Activated T-cell treated with anti-CD3 and anti-CD28 coated beads for 4 hours (primary cell): ENCODE results near the gene PRR20C.
"Not testable (repeated sequence)": the region's sequence is repeated elsewhere in the genome, so short reads cannot be mapped to it uniquely, and the experiment has no call there.

Source experiments
- DNase-seq: peaks from one replicate; pipeline ENCODE4 v3.0.0-alpha.2; 2020

PRR20C gene

DNA sequence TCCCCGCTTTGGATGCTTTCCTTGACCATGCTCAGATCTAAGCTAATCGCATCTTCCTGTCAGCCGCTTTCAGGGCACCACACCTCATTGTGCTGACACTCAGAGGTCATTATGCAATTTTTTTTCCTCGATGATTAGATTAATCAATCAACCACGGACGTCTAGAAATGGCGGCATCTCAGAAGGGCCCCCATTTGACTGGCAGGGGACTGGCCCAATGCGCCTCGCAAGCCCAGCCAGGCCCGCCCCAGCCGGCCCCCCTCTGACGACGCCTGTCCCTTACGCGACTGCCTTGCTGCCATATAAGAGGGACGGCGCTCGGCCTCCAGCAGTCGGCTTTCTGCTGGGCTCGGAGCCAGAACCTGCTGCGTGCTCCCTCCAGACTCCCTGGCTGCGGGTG lies at the start of gene PRR20C:
PRR20C (plus strand) TSS at position 301 of the 400 bp plus-strand sequence. CDS start 387 bp downstream, outside the sequence.
- DNase-seq, result not testable (repeated sequence)

DNA sequence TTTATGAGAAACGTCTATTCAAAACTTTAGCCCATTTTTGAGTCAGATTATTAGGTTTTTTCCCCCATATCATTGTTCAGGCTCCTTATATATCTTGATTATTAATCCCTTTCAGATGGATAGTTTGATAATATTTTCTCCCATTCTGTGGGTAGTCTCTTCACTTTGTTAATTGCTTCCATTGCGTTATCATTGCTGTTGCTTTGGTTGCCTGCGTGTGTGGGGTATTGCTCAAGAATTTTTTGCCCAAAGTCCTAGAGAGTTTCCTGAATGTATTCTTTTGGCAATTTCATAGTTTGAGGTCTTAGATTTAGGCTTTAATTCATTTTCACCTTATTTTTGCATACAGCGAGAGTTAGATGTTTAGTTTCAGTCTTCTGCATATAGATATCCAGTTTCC lies 38.9 kb upstream of the PRR20C start:
- no peak for DNase-seq

DNA sequence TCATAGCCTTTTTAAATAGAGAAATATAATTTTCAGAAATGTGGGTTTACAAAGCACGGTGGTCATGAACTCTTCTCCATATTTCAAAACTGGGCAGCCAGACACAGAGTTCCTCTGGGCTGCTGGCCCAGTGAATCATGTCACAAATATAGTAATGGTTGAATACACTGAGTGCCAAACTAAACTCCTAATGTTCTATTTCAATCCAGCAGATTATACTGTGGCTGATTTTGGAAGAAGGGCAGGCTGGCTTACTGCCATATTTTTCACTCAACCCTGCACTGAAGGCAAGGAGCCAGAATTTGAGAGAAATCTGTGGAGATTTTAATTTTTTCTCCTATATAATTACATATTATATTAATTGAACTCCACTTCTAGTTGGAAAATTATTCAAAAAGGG lies 30.2 kb upstream of the PRR20C start:
- no peak for DNase-seq

DNA sequence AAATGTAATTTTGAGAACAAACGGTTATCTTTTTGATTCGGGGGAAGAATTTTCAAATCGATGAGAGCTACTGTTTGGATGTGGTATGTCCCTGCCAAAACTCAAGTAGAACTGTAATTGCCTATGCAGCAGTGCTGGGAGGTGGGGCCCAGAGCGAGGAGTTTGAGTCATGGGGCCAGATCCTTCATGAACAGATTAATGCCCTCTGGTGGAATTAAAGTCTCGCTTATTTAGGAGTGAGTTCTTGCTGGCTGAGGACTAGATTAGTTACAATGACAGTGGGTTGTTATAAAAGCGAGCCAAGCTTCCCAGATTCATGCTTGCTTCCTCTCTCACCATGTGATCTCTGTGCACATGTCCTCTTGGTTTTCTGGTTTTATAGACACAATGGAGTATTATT lies 25.0 kb upstream of the PRR20C start:
- DNase-seq, result no peak

DNA sequence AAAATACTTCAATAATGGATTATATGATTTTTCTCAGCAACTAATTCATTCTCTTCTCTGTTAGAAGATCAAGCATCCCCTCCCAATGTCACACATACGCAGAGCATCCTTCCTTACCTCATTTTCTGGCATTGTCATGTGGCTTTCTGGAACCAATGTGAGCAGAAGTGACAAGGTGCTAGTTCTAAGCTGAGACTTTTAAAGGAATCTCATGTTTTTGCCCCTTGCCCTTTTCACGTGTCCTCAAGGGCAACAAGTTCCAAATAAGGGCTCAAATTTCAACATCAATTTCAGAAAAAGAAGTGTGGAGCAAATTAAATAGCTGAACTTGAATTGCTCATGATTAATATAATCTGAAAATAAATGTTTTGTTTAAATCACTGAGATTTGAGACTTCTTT lies 17.8 kb upstream of the PRR20C start:
- DNase-seq, result no peak

DNA sequence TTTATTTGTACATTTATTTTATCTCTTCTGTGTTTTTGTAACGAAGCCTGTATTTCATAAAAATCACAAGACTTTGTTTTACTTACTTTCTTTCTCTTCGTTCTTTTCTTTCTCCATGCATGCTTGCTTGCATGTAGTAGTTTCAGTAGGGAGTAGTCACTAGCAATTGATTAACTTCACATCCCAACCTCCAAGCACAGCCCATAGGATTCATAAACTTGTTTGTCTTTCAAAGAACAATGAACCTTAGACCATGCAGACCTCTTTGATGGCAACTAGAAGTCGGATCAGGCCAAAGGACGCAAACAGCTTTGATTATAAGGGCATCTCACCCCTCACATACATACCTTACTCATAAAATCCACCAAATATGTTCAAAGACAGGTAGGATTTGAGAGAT lies 16.3 kb upstream of the PRR20C start:
- DNase-seq, result no peak

DNA sequence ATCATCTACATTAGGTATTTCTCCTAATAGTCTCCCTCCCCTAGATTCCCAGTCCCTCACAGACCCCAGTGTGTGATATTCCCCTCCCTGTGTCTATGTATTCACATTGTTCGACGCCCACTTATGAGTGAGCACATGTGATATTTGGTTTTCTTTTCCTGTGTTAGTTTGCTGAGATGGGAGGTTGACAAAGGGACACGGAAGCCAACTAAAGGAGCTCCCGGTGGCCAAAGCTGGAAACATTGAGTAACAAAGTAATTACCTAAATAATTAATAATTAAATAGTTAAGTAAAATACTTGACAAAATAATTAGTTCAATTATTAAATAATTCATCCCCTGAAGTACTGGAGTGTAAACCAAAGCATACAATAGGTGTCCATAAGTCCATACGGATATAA lies 14.9 kb upstream of the PRR20C start:
- no peak for DNase-seq

DNA sequence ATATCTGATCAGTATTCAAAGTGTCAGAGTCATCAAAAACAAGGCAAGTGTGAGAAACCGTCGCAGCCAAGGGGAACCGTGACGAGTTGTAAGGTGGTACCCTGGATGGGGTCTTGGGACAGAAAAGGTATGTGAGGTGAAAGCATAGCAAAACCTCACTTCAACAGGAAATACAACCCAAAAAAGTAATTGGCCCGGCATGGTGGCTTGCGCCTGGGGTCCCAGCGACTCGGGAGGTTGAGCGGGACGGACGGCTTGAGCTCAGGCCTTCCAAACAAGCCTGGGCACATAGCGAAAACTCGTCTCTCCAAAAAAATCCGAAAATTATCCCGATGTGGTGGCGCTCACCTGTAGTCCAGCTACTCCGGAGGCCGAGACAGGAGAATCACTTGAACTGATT lies 14.1 kb upstream of the PRR20C start:
- not testable (repeated sequence) for DNase-seq

DNA sequence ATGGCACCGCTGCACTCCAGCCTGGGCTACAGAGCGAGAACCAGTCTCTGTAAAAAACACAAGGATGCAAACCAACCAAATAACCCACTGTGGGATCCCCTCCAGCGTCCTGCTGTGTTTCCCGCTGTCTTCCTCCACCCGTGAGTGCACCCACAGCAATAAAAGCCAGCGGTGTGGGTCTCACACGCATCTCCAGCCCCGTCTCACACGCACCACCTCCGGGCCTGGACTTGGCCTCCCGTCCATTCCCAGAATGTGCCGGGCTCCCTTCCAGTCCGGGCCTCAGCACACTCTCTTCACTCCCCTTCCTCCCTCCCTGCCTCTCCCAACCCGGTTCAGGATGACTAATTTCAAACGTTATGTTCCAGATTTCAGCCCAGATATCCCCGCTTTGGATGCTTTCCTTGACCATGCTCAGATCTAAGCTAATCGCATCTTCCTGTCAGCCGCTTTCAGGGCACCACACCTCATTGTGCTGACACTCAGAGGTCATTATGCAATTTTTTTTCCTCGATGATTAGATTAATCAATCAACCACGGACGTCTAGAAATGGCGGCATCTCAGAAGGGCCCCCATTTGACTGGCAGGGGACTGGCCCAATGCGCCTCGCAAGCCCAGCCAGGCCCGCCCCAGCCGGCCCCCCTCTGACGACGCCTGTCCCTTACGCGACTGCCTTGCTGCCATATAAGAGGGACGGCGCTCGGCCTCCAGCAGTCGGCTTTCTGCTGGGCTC lies 13.5 kb upstream of the PRR20C start, which contains the start of gene PRR20A:
PRR20A (plus strand) TSS at position 684 of the 734 bp plus-strand sequence. CDS start 387 bp downstream, outside the sequence.
- not testable (repeated sequence) for DNase-seq

DNA sequence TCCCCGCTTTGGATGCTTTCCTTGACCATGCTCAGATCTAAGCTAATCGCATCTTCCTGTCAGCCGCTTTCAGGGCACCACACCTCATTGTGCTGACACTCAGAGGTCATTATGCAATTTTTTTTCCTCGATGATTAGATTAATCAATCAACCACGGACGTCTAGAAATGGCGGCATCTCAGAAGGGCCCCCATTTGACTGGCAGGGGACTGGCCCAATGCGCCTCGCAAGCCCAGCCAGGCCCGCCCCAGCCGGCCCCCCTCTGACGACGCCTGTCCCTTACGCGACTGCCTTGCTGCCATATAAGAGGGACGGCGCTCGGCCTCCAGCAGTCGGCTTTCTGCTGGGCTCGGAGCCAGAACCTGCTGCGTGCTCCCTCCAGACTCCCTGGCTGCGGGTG lies 6.7 kb upstream of the PRR20C start, which contains the start of gene PRR20B:
PRR20B (plus strand) TSS at position 301 of the 400 bp plus-strand sequence. CDS start 387 bp downstream, outside the sequence.
- DNase-seq, result not testable (repeated sequence)

DNA sequence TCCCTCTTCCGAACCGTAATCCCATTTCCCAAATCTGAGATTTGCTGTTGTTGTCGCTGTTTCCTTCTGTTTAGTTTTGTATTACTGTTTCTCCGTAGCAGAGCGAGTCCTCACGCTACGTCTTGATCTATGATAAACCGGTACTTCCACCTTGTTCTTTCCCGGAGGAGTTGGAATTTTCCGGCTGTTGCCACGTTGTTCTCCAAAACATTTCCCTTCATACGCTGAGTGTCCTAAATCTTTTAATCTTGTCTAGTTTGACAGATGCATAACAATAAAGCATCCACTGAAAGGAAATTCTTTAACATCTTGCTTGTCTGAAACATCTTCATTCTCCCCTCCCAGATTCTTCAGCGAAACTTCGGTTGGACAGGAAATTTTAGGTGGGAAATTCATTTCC lies 5.8 kb upstream of the PRR20C start:
- DNase-seq, result not testable (repeated sequence)

DNA sequence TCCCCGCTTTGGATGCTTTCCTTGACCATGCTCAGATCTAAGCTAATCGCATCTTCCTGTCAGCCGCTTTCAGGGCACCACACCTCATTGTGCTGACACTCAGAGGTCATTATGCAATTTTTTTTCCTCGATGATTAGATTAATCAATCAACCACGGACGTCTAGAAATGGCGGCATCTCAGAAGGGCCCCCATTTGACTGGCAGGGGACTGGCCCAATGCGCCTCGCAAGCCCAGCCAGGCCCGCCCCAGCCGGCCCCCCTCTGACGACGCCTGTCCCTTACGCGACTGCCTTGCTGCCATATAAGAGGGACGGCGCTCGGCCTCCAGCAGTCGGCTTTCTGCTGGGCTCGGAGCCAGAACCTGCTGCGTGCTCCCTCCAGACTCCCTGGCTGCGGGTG lies 6.5 kb downstream of the PRR20C start, which contains the start of gene PRR20D:
PRR20D (plus strand) TSS at position 301 of the 400 bp plus-strand sequence. CDS start 387 bp downstream, outside the sequence.
- not testable (repeated sequence) for DNase-seq

DNA sequence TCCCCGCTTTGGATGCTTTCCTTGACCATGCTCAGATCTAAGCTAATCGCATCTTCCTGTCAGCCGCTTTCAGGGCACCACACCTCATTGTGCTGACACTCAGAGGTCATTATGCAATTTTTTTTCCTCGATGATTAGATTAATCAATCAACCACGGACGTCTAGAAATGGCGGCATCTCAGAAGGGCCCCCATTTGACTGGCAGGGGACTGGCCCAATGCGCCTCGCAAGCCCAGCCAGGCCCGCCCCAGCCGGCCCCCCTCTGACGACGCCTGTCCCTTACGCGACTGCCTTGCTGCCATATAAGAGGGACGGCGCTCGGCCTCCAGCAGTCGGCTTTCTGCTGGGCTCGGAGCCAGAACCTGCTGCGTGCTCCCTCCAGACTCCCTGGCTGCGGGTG lies 13.0 kb downstream of the PRR20C start, which contains the start of gene PRR20E:
PRR20E (plus strand) TSS at position 301 of the 400 bp plus-strand sequence. CDS start 387 bp downstream, outside the sequence.
- not testable (repeated sequence) for DNase-seq

DNA sequence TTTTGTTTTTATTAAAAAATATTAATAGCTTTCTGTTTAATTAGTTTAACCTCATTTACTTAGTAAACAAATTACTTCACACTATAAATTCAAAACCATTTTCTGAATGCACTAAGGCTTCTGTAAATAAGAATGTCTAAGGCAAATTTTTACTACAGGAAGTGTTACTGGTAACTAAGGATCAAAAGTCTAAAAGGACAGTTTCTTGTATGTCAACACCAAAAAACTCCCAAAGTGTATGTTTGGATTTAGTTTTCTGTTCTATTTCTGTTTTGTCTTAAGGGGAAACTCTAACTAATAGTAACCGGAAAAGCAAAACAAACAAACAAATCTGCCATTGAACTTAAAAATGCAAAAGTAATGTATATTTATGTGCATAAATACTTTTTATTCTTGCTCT lies 37.8 kb downstream of the PRR20C start:
- no peak for DNase-seq
